IPS DF 6.9 (cell line): Measurements from ENCODE around the gene RABGAP1L.

Experiments
- DNase-seq: peaks from one replicate; pipeline ENCODE4 v3.0.0-alpha.2; 2013; ENCODE audit warnings: low read depth, low spot score
- H3K27ac ChIP-seq: one replicate; pipeline ENCODE4 v1.5.1; 2013; ENCODE audit warnings: low read length, control low read depth
- H3K27me3 ChIP-seq: 2 replicates; pipeline ENCODE4 v1.6.1; 2013; ENCODE audit warnings: mild to moderate bottlenecking, low read length; ENCODE audit not compliant: control insufficient read depth, insufficient read depth
- H3K36me3 ChIP-seq: 2 replicates; pipeline ENCODE4 v1.6.1; 2013; ENCODE audit warnings: low read length; ENCODE audit not compliant: control insufficient read depth, insufficient read depth
- H3K4me1 ChIP-seq: 2 replicates; pipeline ENCODE4 v1.6.1; 2013; ENCODE audit warnings: low read length; ENCODE audit not compliant: control insufficient read depth, insufficient read depth
- H3K4me3 ChIP-seq: 2 replicates; pipeline ENCODE4 v1.5.1; 2013; ENCODE audit warnings: mild to moderate bottlenecking, low read length
- H3K9me3 ChIP-seq: 2 replicates; pipeline ENCODE4 v1.6.1; 2013; ENCODE audit warnings: low read length, inconsistent platforms; ENCODE audit not compliant: control insufficient read depth, insufficient read depth
- WGBS: extraction: QIAGEN DNeasy Blood & Tissue Kit; methylation state at CpG from one replicate; pipeline ENCODE4 v1.1.7; 2013; ENCODE audit warnings: mixed read lengths, missing lambda C conversion rate; ENCODE audit not compliant: insufficient read length, insufficient coverage; 5-methylcytosine and 5-hydroxymethylcytosine counted together

Gene RABGAP1L

GRCh38 chr1:174663358-174663757 lies 504.0 kb downstream of the RABGAP1L start:
- no peak for DNase-seq
- Histone ChIP-seq H3K4me3 (no peak overlapping the region), H3K27ac (no peak overlapping the region), H3K36me3 (no peaks in the 10 kb centered on the region), H3K4me1 (no peaks in the 10 kb centered on the region), H3K9me3 (no peaks in the 10 kb centered on the region), H3K27me3 (no peaks in the 10 kb centered on the region)
- no CpG with 5 or more reads among the region's 4 CpGs for WGBS

GRCh38 chr1:174666248-174666647 lies 506.9 kb downstream of the RABGAP1L start:
- H3K36me3 ChIP-seq, result no peaks in the 10 kb centered on the region
- H3K4me1 ChIP-seq, result no peaks in the 10 kb centered on the region
- H3K4me3 ChIP-seq, result no peak overlapping the region
- no CpG with 5 or more reads among the region's 3 CpGs for WGBS
- H3K27ac ChIP-seq, result no peak overlapping the region
- DNase-seq, result no peak
- no peaks in the 10 kb centered on the region for H3K9me3 ChIP-seq
- no peaks in the 10 kb centered on the region for H3K27me3 ChIP-seq

DNA sequence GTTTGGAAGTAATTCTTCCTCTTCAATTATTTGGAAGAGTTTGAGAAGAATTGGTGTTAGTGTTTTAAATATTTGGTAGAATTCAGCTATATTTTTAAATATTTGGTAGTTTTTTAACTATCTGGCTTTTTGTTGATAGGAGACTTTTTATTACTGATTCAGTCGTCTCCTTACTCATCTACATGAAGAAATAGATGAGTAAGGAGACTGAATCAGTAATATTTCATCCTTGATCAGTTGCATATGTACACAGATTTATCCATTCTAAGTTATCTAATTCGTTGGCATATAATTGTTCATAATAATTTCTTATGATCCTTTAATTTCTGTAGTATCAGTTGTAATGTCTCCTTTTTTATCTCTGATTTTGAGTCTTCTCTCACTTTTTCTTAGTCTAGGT lies 512.5 kb downstream of the RABGAP1L start:
- Histone ChIP-seq H3K27me3 (no peaks in the 10 kb centered on the region), H3K36me3 (no peaks in the 10 kb centered on the region), H3K4me1 (no peaks in the 10 kb centered on the region), H3K9me3 (no peaks in the 10 kb centered on the region), H3K27ac (no peak overlapping the region), H3K4me3 (no peak overlapping the region)
- WGBS, result no CpG with 5 or more reads among the region's 2 CpGs
- DNase-seq, result no peak

DNA sequence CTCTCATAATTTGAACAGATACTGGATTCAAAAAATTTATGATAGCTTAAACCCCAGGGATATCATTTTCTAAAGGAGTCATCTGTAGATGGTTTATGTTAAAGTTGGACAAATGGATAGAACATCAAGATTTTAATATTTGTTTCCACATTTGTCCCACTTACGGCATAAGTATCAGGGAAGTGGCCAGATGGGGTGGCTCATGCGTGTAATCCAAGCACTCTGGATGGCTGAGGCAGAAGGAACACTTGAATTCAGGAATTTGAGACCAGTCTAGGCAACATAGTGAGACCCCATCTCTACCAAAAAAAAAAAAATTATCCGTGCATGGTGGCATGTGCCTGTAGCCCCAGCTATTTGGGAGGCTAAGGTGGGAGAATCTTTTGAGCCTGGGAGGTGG lies 517.5 kb downstream of the RABGAP1L start:
- no peaks in the 10 kb centered on the region for H3K27me3 ChIP-seq
- H3K4me3 ChIP-seq, result no peak overlapping the region
- no peaks in the 10 kb centered on the region for H3K4me1 ChIP-seq
- WGBS, result no CpG with 5 or more reads among the region's 3 CpGs
- H3K27ac ChIP-seq, result no peak overlapping the region
- H3K9me3 ChIP-seq, result no peaks in the 10 kb centered on the region
- no peak for DNase-seq
- H3K36me3 ChIP-seq, result no peaks in the 10 kb centered on the region

DNA sequence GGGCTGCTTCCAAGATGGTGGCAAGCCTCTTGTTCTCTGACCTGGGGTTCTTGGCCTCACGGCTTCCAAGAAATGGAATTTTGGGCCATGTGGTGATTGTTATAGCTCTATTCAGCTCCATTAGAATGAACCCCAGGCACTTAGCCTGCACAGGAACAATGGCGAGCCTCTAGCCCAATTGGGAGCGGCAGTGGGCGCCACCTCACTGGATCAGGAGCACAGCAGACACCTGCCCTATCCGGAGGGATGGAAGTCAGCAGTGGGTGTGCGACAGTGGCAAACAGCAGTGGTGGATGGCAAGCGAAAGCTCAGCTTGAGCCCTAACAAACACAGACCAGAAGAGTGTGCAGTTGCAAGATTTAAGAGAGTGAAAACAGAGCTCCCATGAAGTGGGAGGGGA lies 519.3 kb downstream of the RABGAP1L start:
- H3K9me3 ChIP-seq, result no peaks in the 10 kb centered on the region
- no peak overlapping the region for H3K4me3 ChIP-seq
- no CpG with 5 or more reads among the region's 7 CpGs for WGBS
- H3K27ac ChIP-seq, result no peak overlapping the region
- DNase-seq, result no peak
- H3K36me3 ChIP-seq, result no peaks in the 10 kb centered on the region
- no peaks in the 10 kb centered on the region for H3K27me3 ChIP-seq
- no peaks in the 10 kb centered on the region for H3K4me1 ChIP-seq

DNA sequence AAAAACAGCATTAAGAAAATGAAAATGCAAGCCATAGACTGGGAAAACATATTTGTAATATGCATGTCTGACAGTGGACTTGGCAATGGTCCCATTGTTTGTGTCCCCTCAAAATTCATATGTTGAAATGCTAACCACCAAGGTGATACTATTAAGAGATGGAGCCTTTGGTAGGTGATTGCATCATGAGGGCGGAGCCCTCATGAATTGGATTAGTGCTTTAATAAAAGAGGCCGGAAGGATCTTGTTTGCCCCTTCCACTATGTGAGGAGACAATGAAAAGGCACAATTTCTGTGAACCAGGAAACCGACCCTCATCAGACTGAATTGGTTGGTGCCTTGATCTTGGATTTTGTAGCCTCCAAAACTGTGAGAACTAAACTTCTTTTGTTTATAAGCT lies 520.8 kb downstream of the RABGAP1L start:
- WGBS, result no CpG with 5 or more reads among the region's 3 CpGs

DNA sequence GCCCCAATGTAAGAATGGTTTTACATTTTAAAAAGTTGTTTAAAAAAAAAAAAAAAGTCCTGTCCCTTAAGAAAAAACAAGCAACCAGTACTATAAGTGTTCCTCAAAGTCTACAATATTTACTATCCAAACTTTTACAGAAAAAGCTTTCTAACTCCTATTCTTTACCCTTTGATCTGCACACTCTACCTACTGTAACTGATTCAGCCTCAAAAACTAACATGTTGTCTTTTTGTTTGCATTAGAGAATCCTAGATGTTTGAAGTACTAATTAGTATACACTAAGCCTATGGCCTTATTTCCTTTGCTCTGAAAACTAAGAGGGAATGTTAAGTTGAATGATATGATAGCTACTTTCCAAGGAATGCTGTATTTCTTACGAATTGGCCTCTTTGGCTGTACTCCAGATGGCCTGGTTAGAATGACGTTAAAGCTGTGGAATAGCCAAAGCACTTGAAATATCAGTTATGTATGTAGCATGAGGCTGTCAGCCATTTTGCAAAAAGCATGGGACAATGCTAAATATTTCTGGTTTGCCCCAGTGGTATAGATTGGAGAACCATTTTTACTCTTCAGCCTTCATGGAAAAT lies 523.2 kb downstream of the RABGAP1L start:
- DNase-seq, result no peak
- WGBS, result no CpG with 5 or more reads among the region's 2 CpGs
- Histone ChIP-seq H3K27me3 (no peaks in the 10 kb centered on the region), H3K4me1 (no peaks in the 10 kb centered on the region), H3K4me3 (no peak overlapping the region), H3K36me3 (no peaks in the 10 kb centered on the region), H3K9me3 (no peaks in the 10 kb centered on the region), H3K27ac (no peak overlapping the region)

More for the DNA sequence above, 520.8 kb downstream of the RABGAP1L start:
- Histone ChIP-seq H3K9me3 (no peaks in the 10 kb centered on the region), H3K27ac (no peak overlapping the region), H3K27me3 (no peaks in the 10 kb centered on the region), H3K36me3 (no peaks in the 10 kb centered on the region), H3K4me1 (no peaks in the 10 kb centered on the region), H3K4me3 (no peak overlapping the region)
- DNase-seq, result no peak

GRCh38 chr1:174686213-174686612 lies 526.9 kb downstream of the RABGAP1L start:
- H3K4me1 ChIP-seq, result no peaks in the 10 kb centered on the region
- no peak for DNase-seq
- H3K4me3 ChIP-seq, result no peak overlapping the region
- H3K27me3 ChIP-seq, result no peaks in the 10 kb centered on the region
- no peak overlapping the region for H3K27ac ChIP-seq
- no peaks in the 10 kb centered on the region for H3K9me3 ChIP-seq
- H3K36me3 ChIP-seq, result no peaks in the 10 kb centered on the region

GRCh38 chr1:174689524-174689923 lies 530.2 kb downstream of the RABGAP1L start:
- no peaks in the 10 kb centered on the region for H3K9me3 ChIP-seq
- DNase-seq, result no peak
- no peaks in the 10 kb centered on the region for H3K36me3 ChIP-seq
- H3K27me3 ChIP-seq, result no peaks in the 10 kb centered on the region
- no peak overlapping the region for H3K27ac ChIP-seq
- WGBS, result no CpG with 5 or more reads among the region's 1 CpG
- no peaks in the 10 kb centered on the region for H3K4me1 ChIP-seq
- H3K4me3 ChIP-seq, result no peak overlapping the region

DNA sequence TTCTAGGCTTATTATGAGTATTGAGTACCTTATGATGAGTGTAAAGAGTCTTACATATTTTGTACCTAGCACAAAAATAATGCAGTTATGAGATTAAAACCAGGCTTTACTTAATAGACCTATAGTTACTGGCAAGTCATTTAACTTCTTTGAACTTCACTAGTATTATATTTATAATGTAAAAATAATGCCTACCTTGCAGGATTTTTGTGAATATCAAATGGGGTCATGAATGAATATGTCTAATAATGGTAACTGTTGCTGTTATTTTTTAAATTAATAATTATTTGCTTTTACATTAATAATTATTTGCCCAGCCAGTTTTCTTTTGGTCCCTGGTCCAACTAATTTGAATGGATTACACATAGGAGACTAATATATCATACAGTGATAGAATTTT lies 530.9 kb downstream of the RABGAP1L start:
- Histone ChIP-seq H3K9me3 (no peaks in the 10 kb centered on the region), H3K4me1 (no peaks in the 10 kb centered on the region), H3K36me3 (no peaks in the 10 kb centered on the region), H3K27ac (no peak overlapping the region), H3K4me3 (no peak overlapping the region), H3K27me3 (no peaks in the 10 kb centered on the region)
- no peak for DNase-seq

- DNase-seq, result no peak
- H3K4me3 ChIP-seq, result no peak overlapping the region
- no peak overlapping the region for H3K27ac ChIP-seq
- no peaks in the 10 kb centered on the region for H3K36me3 ChIP-seq
- WGBS, result no CpG with 5 or more reads among the region's 1 CpG
- no peaks in the 10 kb centered on the region for H3K4me1 ChIP-seq
- H3K9me3 ChIP-seq, result no peaks in the 10 kb centered on the region
- H3K27me3 ChIP-seq, result no peaks in the 10 kb centered on the region
Measured at GRCh38 chr1:174692313-174692712, 533.0 kb downstream of the RABGAP1L start.
